AG04450 (cell line): Measurements from ENCODE around the gene GAL3ST3. TPM values are rescaled to one million over a fixed set of nuclear protein-coding genes. Genes with fewer than 3 reads are reported as not detected.
"Not testable (repeated sequence)": the region's sequence is repeated elsewhere in the genome, so short reads cannot be mapped to it uniquely, and the experiment has no call there.

Source experiments
- CTCF ChIA-PET: fragments of 300-600, 350-600 bp; formaldehyde crosslinking; extraction: SDS; loops from one replicate; lab custom pipeline; 2022; ENCODE audit warnings: antibody characterized with exemption, inconsistent platforms; lab: Charles Lee
- POLR2A ChIA-PET: fragments of 350-600 bp; formaldehyde crosslinking; extraction: SDS; loops from one replicate; lab custom pipeline; 2021; ENCODE audit warnings: antibody characterized with exemption, inconsistent platforms; lab: Yijun Ruan, JAX
- DNase-seq: peaks from one replicate; pipeline ENCODE4 v3.0.0-alpha.2; 2011; ENCODE audit warnings: low read depth, low spot score
- H3K27ac ChIP-seq: one replicate; pipeline ENCODE4 v1.5.1; 2012; ENCODE audit warnings: low read depth, low read length, control low read depth
- H3K27me3 ChIP-seq: one replicate; pipeline ENCODE4 v1.6.0; 2012; ENCODE audit warnings: low read length; ENCODE audit not compliant: control insufficient read depth, insufficient read depth
- H3K4me3 ChIP-seq: 2 replicates; pipeline ENCODE4 v1.5.1; 2011; ENCODE audit warnings: mild to moderate bottlenecking, low read depth, low read length, control low read depth
- H3K9me3 ChIP-seq: 2 replicates; pipeline ENCODE4 v1.5.1; 2012; ENCODE audit warnings: low read length; ENCODE audit not compliant: control insufficient read depth, insufficient read depth
- polyA plus RNA-seq: library from polyadenylated mRNA; depleted of rRNA; stranded (reverse); fragments of >200 nt; gene quantifications from 2 replicates; pipeline ENCODE4 v1.2.3, GENCODE V29; 2011
- TF ChIP-seq, protein P1 (sequence below): IDR thresholded peaks from 2 replicates; pipeline ENCODE4 v1.5.1; 2011; ENCODE audit warnings: low read depth, low read length, control low read depth, inconsistent platforms

Gene GAL3ST3
- polyA plus RNA-seq, 1 experiment = 0.11 TPM

DNA sequence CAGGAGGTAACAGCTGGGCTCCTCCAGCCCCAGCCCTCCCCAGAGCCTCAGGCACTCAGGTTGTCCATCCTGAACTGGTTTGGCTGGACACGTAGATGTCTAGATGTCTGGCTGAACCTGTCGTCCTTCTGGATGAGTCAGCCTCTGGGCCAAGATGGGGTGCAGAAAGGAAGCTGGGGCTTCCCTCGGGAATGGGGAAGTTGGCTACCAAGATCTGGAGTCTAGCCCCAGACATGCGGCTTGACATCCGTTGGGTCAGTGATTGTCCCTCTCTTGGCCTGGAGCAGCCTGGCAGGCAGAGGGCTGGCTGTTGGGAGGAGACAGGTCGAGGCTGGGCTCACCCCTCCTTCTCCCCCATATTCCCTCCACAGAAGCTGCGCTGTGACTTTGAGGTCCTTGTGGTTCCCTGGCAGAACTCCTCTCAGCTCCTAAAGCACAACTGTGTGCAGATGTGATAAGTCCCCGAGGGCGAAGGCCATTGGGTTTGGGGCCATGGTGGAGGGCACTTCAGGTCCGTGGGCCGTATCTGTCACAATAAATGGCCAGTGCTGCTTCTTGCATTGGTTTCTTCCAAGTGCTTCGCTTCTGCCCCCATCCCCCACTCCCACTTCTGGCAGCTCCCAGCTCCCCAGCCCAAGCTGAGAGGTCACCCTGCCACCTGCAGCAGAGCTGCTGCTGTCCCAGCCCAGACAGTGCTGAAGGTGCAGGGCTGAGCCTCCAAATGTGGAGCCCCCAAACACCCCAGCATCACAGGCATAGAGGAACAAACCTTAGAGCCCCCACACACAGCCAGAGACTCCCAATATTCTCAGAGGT lies 35.8 kb downstream of the GAL3ST3 start:
- POLR2A ChIA-PET = no interaction called here
- TF ChIP-seq, protein P1, sequence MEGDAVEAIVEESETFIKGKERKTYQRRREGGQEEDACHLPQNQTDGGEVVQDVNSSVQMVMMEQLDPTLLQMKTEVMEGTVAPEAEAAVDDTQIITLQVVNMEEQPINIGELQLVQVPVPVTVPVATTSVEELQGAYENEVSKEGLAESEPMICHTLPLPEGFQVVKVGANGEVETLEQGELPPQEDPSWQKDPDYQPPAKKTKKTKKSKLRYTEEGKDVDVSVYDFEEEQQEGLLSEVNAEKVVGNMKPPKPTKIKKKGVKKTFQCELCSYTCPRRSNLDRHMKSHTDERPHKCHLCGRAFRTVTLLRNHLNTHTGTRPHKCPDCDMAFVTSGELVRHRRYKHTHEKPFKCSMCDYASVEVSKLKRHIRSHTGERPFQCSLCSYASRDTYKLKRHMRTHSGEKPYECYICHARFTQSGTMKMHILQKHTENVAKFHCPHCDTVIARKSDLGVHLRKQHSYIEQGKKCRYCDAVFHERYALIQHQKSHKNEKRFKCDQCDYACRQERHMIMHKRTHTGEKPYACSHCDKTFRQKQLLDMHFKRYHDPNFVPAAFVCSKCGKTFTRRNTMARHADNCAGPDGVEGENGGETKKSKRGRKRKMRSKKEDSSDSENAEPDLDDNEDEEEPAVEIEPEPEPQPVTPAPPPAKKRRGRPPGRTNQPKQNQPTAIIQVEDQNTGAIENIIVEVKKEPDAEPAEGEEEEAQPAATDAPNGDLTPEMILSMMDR = no peak
- H3K4me3 ChIP-seq = no peak overlapping the region
- no peak overlapping the region for H3K27ac ChIP-seq
- no peaks in the 10 kb centered on the region; the same call in 1 of the 2 replicates for H3K9me3 ChIP-seq
- no peak for DNase-seq
- CTCF ChIA-PET = interaction anchor here (1.1 to 3.2 kb wide), 2 partner anchors 9 to 33 kb away, joined by 3 to 16 read pairs; no protein-coding TSS in a partner anchor
- peaks cover 3% of the 10 kb centered on the region for H3K27me3 ChIP-seq

DNA sequence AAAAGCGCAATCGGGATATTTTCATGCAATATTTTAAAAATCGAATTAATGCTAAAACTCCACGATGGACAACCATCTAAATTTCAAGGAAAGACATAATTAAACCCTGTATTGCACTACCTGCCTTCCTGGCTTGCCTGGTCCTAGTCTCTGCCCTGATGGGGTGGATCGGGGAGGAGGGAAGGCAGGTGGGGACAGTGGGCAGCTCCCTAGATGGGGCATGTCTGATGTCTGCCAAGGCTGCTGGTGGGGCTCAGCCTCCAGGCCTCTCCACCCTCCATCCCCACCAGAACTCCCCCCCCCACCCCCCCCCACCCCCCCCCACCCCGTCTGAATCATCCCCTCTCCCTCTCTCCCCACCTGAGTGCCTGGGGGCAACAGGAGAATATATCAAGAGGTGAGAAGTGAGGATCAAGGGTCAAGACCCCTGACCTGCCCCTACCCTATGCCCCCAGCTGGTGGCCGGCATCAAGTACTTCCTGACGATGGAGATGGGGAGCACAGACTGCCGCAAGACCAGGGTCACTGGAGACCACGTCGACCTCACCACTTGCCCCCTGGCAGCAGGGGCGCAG lies 36.5 kb downstream of the GAL3ST3 start:
- TF ChIP-seq, protein P1 = no peak
- POLR2A ChIA-PET = no interaction called here
- CTCF ChIA-PET = interaction anchor here (3.2 kb wide), 1 partner anchor 10 kb away, joined by 16 read pairs; no protein-coding TSS in a partner anchor
- no peaks in the 10 kb centered on the region; the same call in 1 of the 2 replicates for H3K9me3 ChIP-seq
- peaks cover 3% of the 10 kb centered on the region for H3K27me3 ChIP-seq
- H3K27ac ChIP-seq = no peak overlapping the region
- DNase-seq = no peak
- H3K4me3 ChIP-seq = no peak overlapping the region

DNA sequence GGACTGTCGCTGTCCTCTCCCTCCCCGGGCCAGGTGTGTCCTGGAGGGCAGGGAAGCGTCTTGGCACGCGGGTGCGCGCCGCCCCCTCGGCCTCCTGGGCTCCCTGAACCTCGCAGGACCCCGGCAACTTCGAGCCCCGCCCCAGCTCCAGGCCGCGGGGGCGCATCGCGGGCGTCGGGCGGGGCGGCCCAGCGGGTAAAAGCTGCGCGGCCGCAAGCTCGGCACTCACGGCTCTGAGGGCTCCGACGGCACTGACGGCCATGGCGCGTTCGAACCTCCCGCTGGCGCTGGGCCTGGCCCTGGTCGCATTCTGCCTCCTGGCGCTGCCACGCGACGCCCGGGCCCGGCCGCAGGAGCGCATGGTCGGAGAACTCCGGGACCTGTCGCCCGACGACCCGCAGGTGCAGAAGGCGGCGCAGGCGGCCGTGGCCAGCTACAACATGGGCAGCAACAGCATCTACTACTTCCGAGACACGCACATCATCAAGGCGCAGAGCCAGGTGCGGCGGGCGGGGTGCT lies 37.1 kb downstream of the GAL3ST3 start, which contains the start of gene CST6:
Gene CST6, plus strand, starts transcription at position 224 of the 519 bp plus-strand sequence. Its CDS starts 37 bp downstream, at position 261.
- DNase-seq = no peak
- Histone ChIP-seq H3K27ac (no peak within 1 kb of the TSS), H3K4me3 (no peak within 1 kb of the TSS), H3K27me3 (peaks cover 3% of the 10 kb centered on the region), H3K9me3 (no peaks in the 10 kb centered on the region; the same call in 1 of the 2 replicates)
- TF ChIP-seq, protein P1 = no peak
- CTCF ChIA-PET = interaction anchor here (1.4 to 3.2 kb wide), 2 partner anchors 11 to 34 kb away, joined by 3 to 16 read pairs; no protein-coding TSS in a partner anchor
- POLR2A ChIA-PET = interaction anchor here (0.6 kb wide), 1 partner anchor 41 kb away, joined by 4 read pairs; no protein-coding TSS in a partner anchor

DNA sequence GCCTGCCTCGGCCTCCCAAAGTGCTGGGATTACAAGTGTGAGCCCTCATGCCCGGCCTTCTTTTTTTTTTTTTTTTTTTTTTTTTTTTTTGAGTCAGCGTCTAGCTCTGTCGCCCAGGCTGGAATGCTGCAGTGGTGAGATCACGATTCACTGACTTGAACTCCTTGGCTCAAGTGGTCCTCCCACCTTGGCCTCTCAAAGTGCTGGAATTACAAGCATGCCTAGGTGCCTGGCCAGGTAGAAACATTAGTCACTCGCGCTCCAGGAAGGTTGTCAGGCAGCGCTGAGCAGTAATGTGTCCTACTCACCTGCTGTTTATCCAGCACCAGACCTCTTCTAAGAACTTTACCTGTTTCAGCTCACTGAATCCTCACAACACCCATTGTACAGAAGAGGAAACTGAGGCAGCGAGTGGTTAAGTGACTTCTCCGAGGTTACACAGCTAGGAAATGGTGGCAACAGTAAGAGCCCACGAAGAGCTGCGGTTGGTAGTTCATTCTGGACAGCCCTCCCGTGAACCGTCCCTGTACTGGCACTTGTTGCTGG lies 37.6 kb downstream of the GAL3ST3 start:
- H3K4me3 ChIP-seq = no peak overlapping the region
- TF ChIP-seq, protein P1 = no peak
- no peak for DNase-seq
- ChIA-PET POLR2A (interaction anchor here (0.6 kb wide), 1 partner anchor 42 kb away, joined by 4 read pairs; no protein-coding TSS in a partner anchor), CTCF (interaction anchor here (1.4 to 3.2 kb wide), 2 partner anchors 11 to 34 kb away, joined by 3 to 16 read pairs; no protein-coding TSS in a partner anchor)
- H3K9me3 ChIP-seq = no peaks in the 10 kb centered on the region; the same call in 1 of the 2 replicates
- no peak overlapping the region for H3K27ac ChIP-seq
- H3K27me3 ChIP-seq = peaks cover 3% of the 10 kb centered on the region

DNA sequence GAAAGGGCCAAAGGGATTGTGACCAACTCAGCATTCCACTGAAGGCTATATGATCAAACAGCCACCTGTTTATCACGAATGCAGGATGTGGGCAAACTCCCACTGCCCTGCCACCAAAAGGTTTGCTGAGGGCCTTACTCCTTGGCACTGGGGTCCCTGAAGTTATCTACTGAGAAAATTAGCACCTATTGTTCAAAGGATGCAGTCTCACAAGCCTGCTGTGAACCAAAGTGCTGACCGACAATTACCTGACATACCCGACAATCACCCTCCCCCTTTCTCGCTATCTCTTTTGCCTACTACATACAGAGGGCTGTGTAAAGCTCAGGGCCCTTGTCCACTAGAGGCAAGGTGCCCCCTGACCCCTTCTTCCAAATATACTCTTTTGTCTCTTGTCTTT lies 38.9 kb downstream of the GAL3ST3 start:
- H3K27me3 ChIP-seq, H3K4me3 ChIP-seq, H3K27ac ChIP-seq, DNase-seq, POLR2A ChIA-PET, H3K9me3 ChIP-seq: not testable (repeated sequence)
- CTCF ChIA-PET = interaction anchor here (1.0 to 2.0 kb wide), 2 partner anchors 36 to 125 kb away, joined by 3 to 6 read pairs; no protein-coding TSS in a partner anchor
